HUES6 (cell line): ENCODE data around the gene MAP3K1.

Source experiments
- H3K27ac ChIP-seq: 2 replicates; pipeline ENCODE4 v1.7.0; 2013; ENCODE audit warnings: low read depth, mild to moderate bottlenecking, low read length, inconsistent platforms
- H3K27me3 ChIP-seq: 2 replicates; pipeline ENCODE4 v1.6.1; 2013; ENCODE audit warnings: low read length; ENCODE audit not compliant: control insufficient read depth, insufficient read depth
- H3K36me3 ChIP-seq: 2 replicates; pipeline ENCODE4 v1.6.1; 2013; ENCODE audit warnings: low read length; ENCODE audit not compliant: control insufficient read depth, insufficient read depth
- H3K4me1 ChIP-seq: 2 replicates; pipeline ENCODE4 v1.6.1; 2013; ENCODE audit warnings: low read length; ENCODE audit not compliant: control insufficient read depth, insufficient read depth
- H3K4me3 ChIP-seq: 2 replicates; pipeline ENCODE4 v1.5.1; 2013; ENCODE audit warnings: low read depth, low read length
- H3K9ac ChIP-seq: one replicate; pipeline ENCODE4 v1.6.1; 2013; ENCODE audit warnings: mild to moderate bottlenecking, low read length
- H3K9me3 ChIP-seq: 2 replicates; pipeline ENCODE4 v1.6.1; 2013; ENCODE audit warnings: low read depth, low read length; ENCODE audit not compliant: control insufficient read depth, insufficient read depth

The MAP3K1 gene

GRCh38 chr5:56941981-56942380 is 126.6 kb downstream of the MAP3K1 start:
- H3K4me1 ChIP-seq, result no peaks in the 10 kb centered on the region
- no peaks in the 10 kb centered on the region for H3K9me3 ChIP-seq
- peaks cover 95% of the 10 kb centered on the region for H3K36me3 ChIP-seq

More at GRCh38 chr5:56941981-56942380, 126.6 kb downstream of the MAP3K1 start:
- Histone ChIP-seq H3K27ac (no peak overlapping the region), H3K27me3 (no peaks in the 10 kb centered on the region), H3K9ac (no peak overlapping the region), H3K4me3 (no peak overlapping the region)
